Measurements from ENCODE around the gene RASA2.

Gene RASA2

GRCh38 chr3:141623691-141624090 is 136.9 kb downstream of the RASA2 start:
- no peak for TF ChIP-seq CTCF (IDR thresholded peaks at IDR 0.05)

GRCh38 chr3:141625506-141625905 is 138.7 kb downstream of the RASA2 start:
- no peak for TF ChIP-seq CTCF (IDR thresholded peaks at IDR 0.05)

- no peak for TF ChIP-seq CTCF (IDR thresholded peaks at IDR 0.05)
Measured at GRCh38 chr3:141629976-141630375, 143.1 kb downstream of the RASA2 start.

- no peak for TF ChIP-seq CTCF (IDR thresholded peaks at IDR 0.05)
Measured at GRCh38 chr3:141632779-141633374, 146.1 kb downstream of the RASA2 start.

- no peak for TF ChIP-seq CTCF (IDR thresholded peaks at IDR 0.05)
Measured at GRCh38 chr3:141642215-141642614, 155.4 kb downstream of the RASA2 start.

- no peak for TF ChIP-seq CTCF (IDR thresholded peaks at IDR 0.05)
Measured at GRCh38 chr3:141643391-141643790, 156.6 kb downstream of the RASA2 start.

- TF ChIP-seq CTCF (IDR thresholded peaks at IDR 0.05), result no peak
Measured at GRCh38 chr3:141643796-141644195, 157.0 kb downstream of the RASA2 start.

- TF ChIP-seq CTCF (IDR thresholded peaks at IDR 0.05), result peak; percentile 90
Measured at GRCh38 chr3:141644931-141645330, 158.1 kb downstream of the RASA2 start.
